Naive B cell (primary cell): Measurements from ENCODE around the gene TOR1AIP2. TPM values are rescaled to one million over a fixed set of nuclear protein-coding genes. Genes with fewer than 3 reads are reported as not detected.
"Not testable (repeated sequence)": the region's sequence is repeated elsewhere in the genome, so short reads cannot be mapped to it uniquely, and the experiment has no call there.

ENCODE experiments used
- ATAC-seq, 2 donors: fragments of 150-1000 bp; cut with Tn5 transposase; 2 replicates each; pipeline ENCODE4 v1.10.0; 2021; ENCODE audit warnings: low read depth in 2 of 2, mild to moderate bottlenecking in 2 of 2, moderate library complexity in 2 of 2
- DNase-seq: peaks from one replicate; pipeline ENCODE4 v3.0.0; 2022
- H3K27ac Mint-ChIP-seq, 6 donors: one replicate each; pipeline ENCODE4 v1.8.0; 2020 to 2022; ENCODE audit warnings: mild to moderate bottlenecking in 6 of 6, mixed read lengths in 6 of 6, moderate library complexity in 5 of 6, inconsistent platforms in 2 of 6
- H3K27me3 Mint-ChIP-seq, 3 donors: one replicate each; pipeline ENCODE4 v1.8.0; 2021 to 2022; ENCODE audit warnings: mixed read lengths in 3 of 3, mild to moderate bottlenecking in 1 of 3
- H3K36me3 Mint-ChIP-seq, 2 donors: one replicate each; pipeline ENCODE4 v1.8.0; 2020 to 2022; ENCODE audit warnings: mixed read lengths in 2 of 2, inconsistent platforms in 1 of 2, mild to moderate bottlenecking in 1 of 2
- H3K4me1 Mint-ChIP-seq, 3 donors: one replicate each; pipeline ENCODE4 v1.8.0; 2020 to 2022; ENCODE audit warnings: mixed read lengths in 3 of 3, inconsistent platforms in 1 of 3, mild to moderate bottlenecking in 1 of 3, moderate library complexity in 1 of 3
- H3K4me3 Mint-ChIP-seq, 8 donors: one replicate each; pipeline ENCODE4 v1.8.0; 2020 to 2022; ENCODE audit warnings: mild to moderate bottlenecking in 8 of 8, mixed read lengths in 8 of 8, moderate library complexity in 8 of 8, inconsistent platforms in 2 of 8
- H3K9me3 Mint-ChIP-seq, 7 donors: one replicate each; pipeline ENCODE4 v1.8.0; 2020 to 2022; ENCODE audit warnings: mixed read lengths in 7 of 7, mild to moderate bottlenecking in 5 of 7, inconsistent platforms in 2 of 7, moderate library complexity in 1 of 7
- polyA plus RNA-seq, 6 donors: library from polyadenylated mRNA; unstranded; fragments of 300-500 nt; fragmentation: Illumina TruSeq; gene quantifications; one replicate each; pipeline ENCODE4 v1.2.3, GENCODE V29; 2021; ENCODE audit warnings: low read depth in 6 of 6

The TOR1AIP2 gene
- polyA plus RNA-seq, 6 donors from 2014 or later = 9.9 to 18.1 (median 14.2) TPM

DNA sequence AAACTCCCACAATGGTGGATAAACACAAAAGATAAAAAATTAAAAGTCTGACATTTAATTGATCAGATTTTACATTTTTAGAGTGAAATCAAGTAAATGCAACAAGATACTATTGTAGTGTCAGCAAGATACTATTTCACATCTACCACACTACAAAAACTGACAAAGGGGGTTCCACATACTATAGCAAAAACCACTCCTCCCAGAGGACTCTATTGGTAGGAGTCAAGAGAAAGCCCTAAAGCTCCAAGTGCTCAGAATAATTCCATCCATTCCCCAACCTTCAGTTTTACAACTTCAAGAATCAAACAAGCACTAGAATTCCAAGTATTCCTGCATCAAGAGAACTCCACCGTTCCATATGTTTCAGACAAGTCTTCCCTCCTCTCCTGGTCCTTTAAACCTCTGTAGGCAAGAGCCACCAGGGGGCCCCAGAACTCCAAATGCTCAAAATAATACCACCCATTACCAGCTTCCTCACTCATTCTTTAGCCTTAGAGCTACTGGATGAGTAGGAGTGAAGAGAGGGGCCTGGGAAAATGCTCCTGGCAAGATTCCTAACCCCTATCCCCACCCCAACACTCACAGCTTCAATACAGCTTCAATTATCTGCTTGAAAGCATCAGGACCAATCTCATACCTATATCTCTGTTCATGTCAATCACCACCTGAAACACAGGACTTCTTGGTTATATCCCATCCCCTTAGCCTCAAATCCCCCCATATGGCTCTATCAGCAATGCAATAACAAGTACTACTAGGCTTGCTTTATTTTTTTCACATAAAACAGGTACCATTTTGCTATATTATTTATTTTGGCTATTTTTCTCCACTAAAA, 9.9 kb downstream of the TOR1AIP2 start:
- H3K4me1 Mint-ChIP-seq = peaks cover 5 to 26% (median 25%) of the 10 kb centered on the region in 3 donors
- H3K4me3 Mint-ChIP-seq = no peak overlapping the region
- no peaks in the 10 kb centered on the region for H3K36me3 Mint-ChIP-seq
- H3K9me3 Mint-ChIP-seq = no peaks in the 10 kb centered on the region
- H3K27me3 Mint-ChIP-seq = no peaks in the 10 kb centered on the region
- peak overlapping the region in 3 of 6 donors; percentile 39 to 71 (median 56) for H3K27ac Mint-ChIP-seq
- ATAC-seq (peak; percentile 61 to 76), DNase-seq (peak; percentile 44)

DNA sequence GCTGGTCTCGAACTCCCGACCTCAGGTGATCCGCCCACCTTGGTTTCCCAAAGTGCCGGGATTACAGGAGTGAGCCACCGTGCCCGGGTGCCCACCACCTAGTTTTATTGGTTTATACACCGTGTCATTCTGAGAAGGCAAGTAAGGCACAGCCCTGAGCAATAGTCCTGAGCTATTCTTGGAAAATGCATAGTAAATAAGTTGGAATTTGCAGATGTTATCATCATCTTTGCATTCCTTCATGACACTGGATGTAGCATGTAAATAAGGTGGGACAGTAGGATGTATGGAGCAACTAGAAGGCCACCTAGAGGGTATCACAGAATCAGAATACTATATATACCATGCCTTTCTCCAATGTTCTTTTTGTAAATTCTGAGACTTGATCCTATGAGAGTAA, 11.0 kb downstream of the TOR1AIP2 start:
- no peak for DNase-seq
- Mint-ChIP-seq H3K4me3 (no peak overlapping the region), H3K4me1 (peaks cover 0 to 19% (median 18%) of the 10 kb centered on the region in 3 donors), H3K36me3 (no peaks in the 10 kb centered on the region), H3K9me3 (no peaks in the 10 kb centered on the region), H3K27ac (no peak overlapping the region), H3K27me3 (no peaks in the 10 kb centered on the region)
- no peak for ATAC-seq

DNA sequence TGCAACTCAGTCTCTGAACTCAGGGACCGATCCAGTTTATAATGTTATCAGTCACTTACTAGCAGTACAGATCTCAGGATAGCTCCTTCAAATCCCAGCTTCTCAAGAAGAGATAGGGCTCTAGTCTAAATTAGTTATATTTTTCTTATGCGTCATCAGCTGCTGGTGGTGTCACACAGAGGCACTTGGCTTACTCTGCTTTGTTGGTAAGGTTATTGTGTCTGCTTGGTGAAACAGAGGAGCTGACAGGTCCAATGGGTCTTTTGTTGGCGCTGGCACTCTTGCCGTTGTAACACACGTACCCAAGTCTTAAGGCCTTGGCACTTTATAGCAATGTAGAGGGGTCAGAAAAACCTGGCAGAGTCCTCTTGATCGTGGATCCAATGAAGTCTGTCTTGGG, 12.2 kb downstream of the TOR1AIP2 start:
- H3K27ac Mint-ChIP-seq = no peak overlapping the region
- H3K4me3 Mint-ChIP-seq = no peak overlapping the region
- peaks cover 3 to 14% (median 7%) of the 10 kb centered on the region in 3 donors for H3K4me1 Mint-ChIP-seq
- H3K36me3 Mint-ChIP-seq = peaks cover 0 to 3% of the 10 kb centered on the region in 2 donors
- H3K9me3 Mint-ChIP-seq = no peaks in the 10 kb centered on the region
- ATAC-seq (no peak), DNase-seq (no peak)
- no peaks in the 10 kb centered on the region for H3K27me3 Mint-ChIP-seq

- no peak overlapping the region for H3K27ac Mint-ChIP-seq
- H3K4me1 Mint-ChIP-seq = peaks cover 0 to 4% (median 3%) of the 10 kb centered on the region in 3 donors
- H3K27me3 Mint-ChIP-seq = no peaks in the 10 kb centered on the region
- DNase-seq (no peak), ATAC-seq (no peak)
- peaks cover 0 to 15% of the 10 kb centered on the region in 2 donors for H3K36me3 Mint-ChIP-seq
- H3K4me3 Mint-ChIP-seq = no peak overlapping the region
- H3K9me3 Mint-ChIP-seq = no peaks in the 10 kb centered on the region
Measured at GRCh38 chr1:179860652-179861051, 17.0 kb downstream of the TOR1AIP2 start.

- no peak overlapping the region for H3K27ac Mint-ChIP-seq
- ATAC-seq = no peak
- peaks cover 4 to 7% (median 6%) of the 10 kb centered on the region in 3 donors for H3K4me1 Mint-ChIP-seq
- H3K27me3 Mint-ChIP-seq = no peaks in the 10 kb centered on the region
- no peak overlapping the region for H3K4me3 Mint-ChIP-seq
- no peak for DNase-seq
- no peaks in the 10 kb centered on the region for H3K9me3 Mint-ChIP-seq
- peaks cover 0 to 27% of the 10 kb centered on the region in 2 donors for H3K36me3 Mint-ChIP-seq
Measured at GRCh38 chr1:179857009-179857408, 20.6 kb downstream of the TOR1AIP2 start.

DNA sequence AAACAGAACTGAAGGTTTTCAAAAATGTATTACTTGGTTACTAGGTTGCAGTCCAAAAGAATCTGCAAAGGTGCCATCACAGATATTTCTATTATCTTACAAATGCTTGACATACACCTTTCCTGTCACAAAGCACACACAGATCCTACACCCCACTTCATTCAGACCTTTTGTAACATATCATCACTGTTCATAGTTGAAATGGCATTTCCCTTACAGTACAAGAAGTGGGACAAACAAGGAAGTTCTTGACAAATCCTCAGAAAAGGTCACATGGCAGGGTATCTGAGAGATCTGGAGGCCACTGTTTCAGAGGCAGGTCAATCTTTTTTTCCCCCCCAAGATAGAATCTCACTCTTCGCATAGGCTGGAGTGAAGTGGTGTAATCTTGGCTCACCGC, 21.3 kb downstream of the TOR1AIP2 start:
- Mint-ChIP-seq H3K4me1 (peaks cover 4 to 9% (median 7%) of the 10 kb centered on the region in 3 donors), H3K27me3 (no peaks in the 10 kb centered on the region), H3K9me3 (no peaks in the 10 kb centered on the region), H3K4me3 (no peak overlapping the region), H3K36me3 (peaks cover 0 to 27% of the 10 kb centered on the region in 2 donors), H3K27ac (no peak overlapping the region)
- ATAC-seq (no peak), DNase-seq (no peak)

DNA sequence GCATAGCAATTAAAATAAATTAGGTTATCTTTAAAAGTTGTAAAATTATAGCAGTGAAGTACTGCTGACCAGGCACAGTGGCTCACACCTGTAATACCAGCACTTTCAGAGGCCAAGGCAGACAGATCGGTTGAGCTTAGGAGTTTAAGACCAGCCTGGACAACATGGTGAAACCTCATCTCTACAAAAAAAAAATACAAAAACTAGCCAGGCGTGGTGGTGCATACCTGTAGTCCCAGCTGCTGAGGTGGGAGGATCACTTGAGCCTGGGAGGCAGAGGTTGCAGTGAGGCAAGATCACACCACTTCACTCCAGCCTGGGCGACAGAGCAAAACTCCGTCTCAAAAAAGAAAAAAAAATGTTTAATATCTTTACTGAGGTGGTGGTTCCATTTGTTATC, 21.8 kb downstream of the TOR1AIP2 start:
- H3K36me3 Mint-ChIP-seq = peaks cover 0 to 25% of the 10 kb centered on the region in 2 donors

DNA sequence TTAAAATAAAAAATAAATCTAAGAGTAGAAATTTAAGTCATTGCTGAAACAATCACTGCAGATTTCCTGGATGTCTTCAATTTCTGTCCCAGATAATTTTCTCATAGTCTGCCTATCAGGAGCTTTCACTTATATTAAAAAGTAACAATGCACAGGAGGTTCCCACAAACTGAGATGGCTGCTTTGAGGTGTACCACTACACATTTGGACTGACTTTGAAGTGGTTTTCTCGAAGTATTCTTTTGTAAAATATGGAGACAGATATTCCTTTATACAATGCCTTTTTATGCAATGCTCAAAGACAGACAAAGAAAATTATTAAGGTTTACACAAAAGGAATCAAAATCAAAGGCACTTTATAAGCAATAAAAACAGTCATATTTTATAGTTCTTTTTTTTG, 24.5 kb downstream of the TOR1AIP2 start:
- no peak overlapping the region for H3K4me3 Mint-ChIP-seq
- peaks cover 0 to 9% (median 4%) of the 10 kb centered on the region in 3 donors for H3K4me1 Mint-ChIP-seq
- H3K27me3 Mint-ChIP-seq = no peaks in the 10 kb centered on the region
- DNase-seq = no peak
- H3K9me3 Mint-ChIP-seq = no peaks in the 10 kb centered on the region
- ATAC-seq = no peak
- peaks cover 5 to 27% of the 10 kb centered on the region in 2 donors for H3K36me3 Mint-ChIP-seq
- no peak overlapping the region for H3K27ac Mint-ChIP-seq

More for the DNA sequence above, 21.8 kb downstream of the TOR1AIP2 start:
- H3K4me1 Mint-ChIP-seq, H3K27ac Mint-ChIP-seq, ATAC-seq, H3K27me3 Mint-ChIP-seq, H3K9me3 Mint-ChIP-seq, DNase-seq, H3K4me3 Mint-ChIP-seq: not testable (repeated sequence)

DNA sequence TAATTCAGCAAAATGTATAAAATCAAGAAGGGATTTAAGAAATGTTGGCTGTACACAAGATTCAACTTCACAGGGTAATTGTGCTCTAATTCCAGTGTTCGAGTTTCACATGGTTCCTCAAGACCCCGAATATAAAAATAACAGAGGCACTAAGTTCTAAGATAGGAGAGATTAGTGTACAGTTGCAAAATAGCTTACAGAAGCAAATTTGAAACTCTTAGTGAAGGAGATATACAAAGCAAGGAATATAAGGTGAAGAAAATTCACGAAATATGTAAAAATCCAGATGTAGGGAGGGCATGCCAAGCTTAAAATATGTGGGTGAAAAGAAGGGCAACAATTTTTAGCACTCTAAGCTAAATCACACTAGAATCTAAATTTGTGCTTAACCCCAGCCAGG, 29.4 kb downstream of the TOR1AIP2 start:
- ATAC-seq = no peak
- peaks cover 18 to 23% of the 10 kb centered on the region in 2 donors for H3K36me3 Mint-ChIP-seq
- no peak for DNase-seq

GRCh38 chr1:179840107-179840506, 37.5 kb downstream of the TOR1AIP2 start:
- no peak overlapping the region for H3K27ac Mint-ChIP-seq
- H3K4me1 Mint-ChIP-seq = no peaks in the 10 kb centered on the region
- peaks cover 0 to 1% (median 0%) of the 10 kb centered on the region in 7 donors for H3K9me3 Mint-ChIP-seq
- H3K36me3 Mint-ChIP-seq = peaks cover 5 to 20% of the 10 kb centered on the region in 2 donors
- ATAC-seq (no peak), DNase-seq (no peak)
- H3K4me3 Mint-ChIP-seq = no peak overlapping the region
- no peaks in the 10 kb centered on the region for H3K27me3 Mint-ChIP-seq

More for the DNA sequence above, 29.4 kb downstream of the TOR1AIP2 start:
- no peaks in the 10 kb centered on the region for H3K9me3 Mint-ChIP-seq
- H3K4me1 Mint-ChIP-seq = peaks cover 0 to 9% (median 0%) of the 10 kb centered on the region in 3 donors
- no peak overlapping the region for H3K4me3 Mint-ChIP-seq
- H3K27ac Mint-ChIP-seq = peak overlapping the region in 1 of 6 donors; percentile 24
- no peaks in the 10 kb centered on the region for H3K27me3 Mint-ChIP-seq

DNA sequence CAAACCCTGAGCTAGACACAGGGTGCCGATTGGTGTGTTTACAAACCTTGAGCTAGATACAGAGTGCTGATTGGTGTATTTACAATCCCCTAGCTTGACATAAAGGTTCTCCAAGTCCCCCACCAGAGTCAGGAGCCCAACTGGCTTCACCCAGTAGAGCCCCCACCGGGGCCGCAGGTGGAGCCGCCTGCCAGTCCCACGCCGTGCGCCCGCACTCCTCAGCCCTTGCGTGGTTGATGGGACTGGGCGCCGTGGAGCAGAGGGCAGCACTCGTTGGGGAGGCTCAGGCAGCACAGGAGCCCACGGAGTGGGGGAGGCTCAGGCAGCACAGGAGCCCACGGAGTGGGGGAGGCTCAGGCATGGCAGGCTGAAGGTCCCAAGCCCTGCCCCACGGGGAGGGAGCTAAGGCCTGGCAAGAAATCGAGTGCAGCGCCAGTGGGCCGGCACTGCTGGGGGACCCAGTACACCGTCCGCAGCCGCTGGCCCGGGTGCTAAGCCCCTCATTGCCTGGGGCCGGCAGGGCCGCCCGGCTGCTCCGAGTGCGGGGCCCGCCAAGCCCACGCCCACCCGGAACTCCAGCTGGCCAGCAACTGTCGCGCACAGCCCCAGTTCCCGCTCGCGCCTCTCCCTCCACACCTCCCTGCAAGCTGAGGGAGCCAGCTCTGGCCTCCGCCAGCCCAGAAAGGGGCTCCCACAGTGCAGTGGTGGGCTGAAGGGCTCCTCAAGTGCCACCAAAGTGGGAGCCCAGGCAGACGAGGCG, 40.7 kb downstream of the TOR1AIP2 start:
- not testable (repeated sequence) for H3K27ac Mint-ChIP-seq, H3K4me3 Mint-ChIP-seq, DNase-seq, H3K27me3 Mint-ChIP-seq, H3K4me1 Mint-ChIP-seq, ATAC-seq, H3K9me3 Mint-ChIP-seq
- H3K36me3 Mint-ChIP-seq = peaks cover 5 to 20% of the 10 kb centered on the region in 2 donors

- H3K4me3 Mint-ChIP-seq = no peak overlapping the region
- peaks cover 0 to 1% (median 0%) of the 10 kb centered on the region in 7 donors for H3K9me3 Mint-ChIP-seq
- peaks cover 0 to 13% (median 0%) of the 10 kb centered on the region in 3 donors for H3K4me1 Mint-ChIP-seq
- H3K36me3 Mint-ChIP-seq = peaks cover 5 to 8% of the 10 kb centered on the region in 2 donors
- H3K27ac Mint-ChIP-seq = peak overlapping the region in 1 of 6 donors; percentile 30
- peaks cover 0 to 8% (median 3%) of the 10 kb centered on the region in 3 donors for H3K27me3 Mint-ChIP-seq
- DNase-seq = no peak
- ATAC-seq = no peak
Measured at GRCh38 chr1:179831852-179832699, 45.5 kb downstream of the TOR1AIP2 start.

DNA sequence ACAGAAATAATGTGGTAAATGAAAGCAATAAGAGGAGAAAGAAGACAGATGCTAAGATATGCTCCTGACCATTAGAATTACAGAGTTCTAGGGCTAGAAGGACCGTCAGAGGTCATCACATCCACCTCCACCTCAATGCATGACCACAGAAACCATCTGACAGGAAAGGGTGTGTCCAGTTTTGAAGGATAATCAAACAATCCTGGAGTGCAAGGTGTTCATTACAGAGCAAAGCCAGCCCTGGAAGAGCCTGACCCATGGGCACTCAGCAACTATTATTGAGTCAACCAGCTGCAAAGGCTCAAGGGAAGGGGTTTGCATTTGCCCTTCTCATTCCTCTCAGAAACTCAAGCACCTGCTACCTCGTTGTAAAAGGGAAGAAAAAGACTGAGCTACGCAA, 46.4 kb downstream of the TOR1AIP2 start:
- ATAC-seq (no peak), DNase-seq (no peak)
- H3K4me1 Mint-ChIP-seq = peaks cover 0 to 13% (median 0%) of the 10 kb centered on the region in 3 donors
- peaks cover 5 to 6% of the 10 kb centered on the region in 2 donors for H3K36me3 Mint-ChIP-seq
- H3K27ac Mint-ChIP-seq = peak overlapping the region in 1 of 6 donors; percentile 15
- no peak overlapping the region for H3K4me3 Mint-ChIP-seq
- peaks cover 0 to 1% (median 0%) of the 10 kb centered on the region in 7 donors for H3K9me3 Mint-ChIP-seq
- peaks cover 0 to 13% (median 10%) of the 10 kb centered on the region in 3 donors for H3K27me3 Mint-ChIP-seq
